Peyer's patch (tissue), 4 donors: ENCODE measurements around the gene MRPL33.

Experiments
- POLR2A ChIP-seq, 2 donors: fragments of 450-650 bp; IDR thresholded peaks; one replicate each; pipeline ENCODE4 v1.5.1; 2017; ENCODE audit warnings: antibody characterized with exemption in 2 of 2, mild to moderate bottlenecking in 2 of 2, moderate library complexity in 2 of 2
- TF ChIP-seq, protein P1 (sequence below), 6 experiments: fragments of 450-650 bp in 4 of 6; fragments of 200-600 bp in 2 of 6; sonication (generic) in 1 of 6; IDR thresholded peaks; one replicate each; pipeline ENCODE4 v1.5.1; 2017 to 2019; ENCODE audit warnings: antibody characterized with exemption in 6 of 6, mild to moderate bottlenecking in 3 of 6, moderate library complexity in 1 of 6

DNA sequence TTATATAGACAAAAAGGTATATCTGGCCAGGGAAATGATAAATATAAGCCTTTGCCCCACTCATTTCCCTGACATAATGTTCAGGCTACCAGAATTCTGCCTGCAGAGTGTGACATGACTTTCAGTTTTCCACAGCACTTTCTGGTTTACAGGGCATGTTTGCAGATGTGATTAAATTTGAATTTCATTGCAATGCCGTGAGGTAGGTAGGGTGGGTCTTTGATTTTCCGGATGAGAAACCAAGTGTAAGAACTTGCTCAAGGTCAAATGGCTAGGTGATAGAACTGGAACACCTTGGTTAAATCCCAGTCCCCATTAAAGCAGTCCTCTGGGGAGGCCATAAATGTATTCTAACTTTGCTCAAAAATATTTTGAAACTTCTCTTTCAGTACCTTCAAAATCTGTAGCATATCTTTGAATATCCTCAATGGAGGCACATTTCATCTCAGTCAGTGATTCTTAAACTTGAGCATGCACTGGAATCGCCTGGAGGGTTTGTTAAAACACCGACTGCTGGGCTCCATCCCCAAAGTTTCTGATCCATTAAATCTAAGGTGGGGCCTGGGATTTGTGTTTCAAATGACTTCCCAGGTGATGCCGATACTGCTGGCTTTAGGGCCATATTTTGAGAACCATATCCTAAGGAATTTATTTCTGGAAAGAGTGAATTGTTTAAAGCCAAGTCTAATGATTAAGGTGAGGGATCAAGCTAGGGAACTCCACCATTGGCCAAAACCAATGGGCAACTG, 35.0 kb downstream of the MRPL33 start:
- TF ChIP-seq, protein P1, sequence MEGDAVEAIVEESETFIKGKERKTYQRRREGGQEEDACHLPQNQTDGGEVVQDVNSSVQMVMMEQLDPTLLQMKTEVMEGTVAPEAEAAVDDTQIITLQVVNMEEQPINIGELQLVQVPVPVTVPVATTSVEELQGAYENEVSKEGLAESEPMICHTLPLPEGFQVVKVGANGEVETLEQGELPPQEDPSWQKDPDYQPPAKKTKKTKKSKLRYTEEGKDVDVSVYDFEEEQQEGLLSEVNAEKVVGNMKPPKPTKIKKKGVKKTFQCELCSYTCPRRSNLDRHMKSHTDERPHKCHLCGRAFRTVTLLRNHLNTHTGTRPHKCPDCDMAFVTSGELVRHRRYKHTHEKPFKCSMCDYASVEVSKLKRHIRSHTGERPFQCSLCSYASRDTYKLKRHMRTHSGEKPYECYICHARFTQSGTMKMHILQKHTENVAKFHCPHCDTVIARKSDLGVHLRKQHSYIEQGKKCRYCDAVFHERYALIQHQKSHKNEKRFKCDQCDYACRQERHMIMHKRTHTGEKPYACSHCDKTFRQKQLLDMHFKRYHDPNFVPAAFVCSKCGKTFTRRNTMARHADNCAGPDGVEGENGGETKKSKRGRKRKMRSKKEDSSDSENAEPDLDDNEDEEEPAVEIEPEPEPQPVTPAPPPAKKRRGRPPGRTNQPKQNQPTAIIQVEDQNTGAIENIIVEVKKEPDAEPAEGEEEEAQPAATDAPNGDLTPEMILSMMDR (IDR thresholded peaks at IDR 0.05): no peak
- no peak for TF ChIP-seq POLR2A (IDR thresholded peaks at IDR 0.05)
